Measurements from ENCODE around the gene JUN.

DNA sequence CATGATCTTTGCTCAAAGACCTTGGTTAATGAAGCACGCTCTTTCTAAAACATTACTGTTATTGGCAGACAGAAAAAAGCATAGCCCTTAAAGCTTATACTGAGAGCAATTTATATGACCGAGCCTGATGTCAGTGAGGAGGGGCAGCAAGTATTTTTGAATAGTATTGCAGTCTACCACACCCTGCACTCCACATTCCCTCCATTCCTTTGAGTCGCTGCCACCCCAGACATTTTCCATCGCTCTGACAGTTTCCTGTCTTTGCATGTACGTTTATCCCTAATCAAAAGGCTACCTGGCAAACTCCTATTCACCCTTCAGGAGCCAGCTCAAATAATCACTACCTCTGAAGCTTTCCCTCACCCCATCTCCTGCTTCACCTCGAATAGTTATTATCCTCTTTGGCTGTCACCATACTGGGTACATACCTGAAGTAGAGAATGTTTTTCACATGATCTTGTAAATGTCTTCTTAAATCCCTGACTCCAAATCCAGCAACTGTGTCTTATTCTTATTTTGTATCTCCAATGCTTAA, 5.5 kb upstream of the JUN start:
- TF ChIP-seq ELF4 (IDR thresholded peaks at IDR 0.05) (no peak), SP1 (IDR thresholded peaks at IDR 0.05) (no peak), LEF1 (IDR thresholded peaks at IDR 0.05; ENCODE audit: borderline replicate concordance) (no peak), FOXM1 (IDR thresholded peaks at IDR 0.05; ENCODE audit: borderline replicate concordance) (no peak), SUZ12 (IDR thresholded peaks at IDR 0.05) (no peak), BHLHE40 (IDR thresholded peaks at IDR 0.05; ENCODE audit: borderline replicate concordance) (no peak), TARDBP (IDR thresholded peaks at IDR 0.05) (no peak)

Data from HEK293T (cell line).